ENCODE results near the gene DHRS13.
"Not testable (repeated sequence)": the region's sequence is repeated elsewhere in the genome, so short reads cannot be mapped to it uniquely, and the experiment has no call there.

The DHRS13 gene

DNA sequence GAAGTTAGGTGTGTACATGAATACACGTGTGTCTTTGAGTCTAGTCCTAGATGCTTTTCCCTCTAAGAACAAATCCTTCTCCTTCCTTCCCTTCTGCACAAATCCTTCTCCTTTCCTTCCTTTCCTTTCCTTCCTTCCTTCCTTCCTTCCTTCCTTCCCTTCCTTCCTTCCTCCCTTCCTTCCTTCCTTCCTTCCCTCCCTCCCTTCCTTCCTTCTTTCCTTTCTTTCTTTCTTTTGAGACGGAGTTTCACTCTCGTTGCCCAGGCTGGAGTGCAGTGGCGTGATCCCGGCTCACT is 615 bp upstream of the DHRS13 start:
- DNase-seq (ENCODE audit: low read depth in 2 of 2): not testable (repeated sequence)

GRCh38 chr17:28901866-28902818 is 737 bp downstream of the DHRS13 start:
- DNase-seq (ENCODE audit: low read depth in 2 of 2): peak in 1 of 2 donors; percentile 31

GRCh38 chr17:28900986-28901726 is 1.7 kb downstream of the DHRS13 start:
- no peak for DNase-seq (ENCODE audit: low read depth in 2 of 2)

DNA sequence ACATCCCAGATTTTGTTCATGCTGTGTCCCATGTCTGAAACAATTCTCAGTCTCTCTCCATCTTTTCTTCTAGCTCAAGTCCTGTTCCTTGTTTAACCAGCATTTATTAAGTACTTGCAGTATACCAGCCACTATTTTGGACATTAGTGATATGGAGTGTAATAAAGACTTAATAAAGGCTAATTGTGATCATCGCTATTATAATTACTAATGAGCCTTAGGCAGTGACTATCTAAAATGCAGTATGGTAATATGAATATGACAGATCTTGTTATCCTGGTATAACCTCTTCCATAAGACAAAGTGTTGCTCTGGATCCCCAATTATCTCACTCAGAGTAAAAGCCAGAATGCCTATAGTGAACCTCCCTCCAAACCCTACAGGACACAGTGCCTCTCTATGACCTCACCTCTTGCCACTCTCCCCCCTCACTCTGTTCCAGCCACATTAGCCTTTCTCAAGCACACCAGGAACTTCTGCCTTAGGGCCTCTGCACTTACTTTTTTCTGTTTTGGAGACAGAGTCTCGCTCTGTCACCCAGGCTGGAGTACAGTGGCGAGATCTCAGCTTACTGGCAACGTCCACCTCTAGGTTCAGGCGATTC is 3.6 kb downstream of the DHRS13 start:
- no peak for DNase-seq (ENCODE audit: low read depth in 2 of 2)

DNA sequence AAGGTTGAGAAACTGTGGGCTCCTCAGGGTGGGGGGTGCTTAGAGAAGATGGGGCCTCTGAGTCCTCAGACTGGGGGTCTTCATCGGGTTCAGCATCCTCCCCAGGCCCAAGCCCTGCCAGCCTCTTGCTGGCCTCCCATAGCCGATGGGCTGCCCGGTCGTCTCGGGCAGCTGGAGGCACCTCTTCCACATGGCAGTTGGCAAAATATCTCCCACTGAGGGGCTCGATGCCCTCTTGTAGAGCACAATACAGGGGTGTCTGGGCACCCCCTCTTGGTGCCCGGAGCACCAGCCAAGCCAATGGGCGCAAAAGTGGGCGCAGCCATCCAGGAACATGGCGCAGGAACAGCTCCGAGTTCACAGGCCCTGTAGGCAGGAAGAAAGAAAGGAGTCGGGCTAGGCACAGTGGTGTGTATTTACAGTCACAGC is 4.3 kb downstream of the DHRS13 start:
- DNase-seq (ENCODE audit: low read depth in 2 of 2): no peak

- DNase-seq (ENCODE audit: low read depth in 2 of 2): no peak
Observed at GRCh38 chr17:28897769-28898526, 4.9 kb downstream of the DHRS13 start.

- peak in 1 of 2 donors; percentile 47 for DNase-seq (ENCODE audit: low read depth in 2 of 2)
Observed at GRCh38 chr17:28896884-28897768, 5.8 kb downstream of the DHRS13 start, which contains the start of gene FLOT2. TSS of gene FLOT2 (minus strand) at chr17:28897733. CDS start at chr17:28897574, 159 bp downstream.

- no peak for DNase-seq (ENCODE audit: low read depth in 2 of 2)
Observed at GRCh38 chr17:28896491-28896883, 6.4 kb downstream of the DHRS13 start.

DNA sequence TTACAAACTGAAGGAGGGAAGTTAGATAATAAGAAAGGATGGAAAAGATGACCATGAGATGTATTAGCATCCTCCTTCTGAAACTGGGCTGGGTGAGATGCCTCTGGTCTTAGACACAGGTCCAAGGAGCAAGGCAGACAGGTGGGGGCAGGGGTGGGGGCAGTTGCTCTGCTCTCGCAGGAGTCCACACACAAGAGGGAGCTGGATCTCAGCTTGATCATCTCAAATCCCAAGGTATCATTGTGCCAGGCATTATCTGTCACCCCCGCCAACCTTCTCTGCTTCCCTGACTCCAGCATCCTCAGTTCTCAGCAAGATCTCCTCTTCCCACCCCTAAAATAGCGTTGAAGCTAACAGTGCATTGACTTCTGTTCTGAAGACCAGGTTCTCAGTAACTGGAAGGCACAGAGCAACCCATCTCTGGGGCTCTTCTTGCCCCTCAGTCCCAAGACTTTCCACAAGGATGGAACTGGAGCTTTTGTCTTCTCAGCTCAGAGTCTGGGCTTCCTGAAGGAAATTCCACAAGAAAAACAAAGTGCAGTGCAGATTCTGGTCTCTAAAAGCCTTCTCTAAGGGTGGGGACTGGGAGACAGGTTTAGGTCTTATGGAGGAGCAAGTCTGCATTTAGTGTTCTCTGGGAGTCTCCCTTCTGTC is 7.0 kb downstream of the DHRS13 start:
- no peak for DNase-seq (ENCODE audit: low read depth in 2 of 2)

DNA sequence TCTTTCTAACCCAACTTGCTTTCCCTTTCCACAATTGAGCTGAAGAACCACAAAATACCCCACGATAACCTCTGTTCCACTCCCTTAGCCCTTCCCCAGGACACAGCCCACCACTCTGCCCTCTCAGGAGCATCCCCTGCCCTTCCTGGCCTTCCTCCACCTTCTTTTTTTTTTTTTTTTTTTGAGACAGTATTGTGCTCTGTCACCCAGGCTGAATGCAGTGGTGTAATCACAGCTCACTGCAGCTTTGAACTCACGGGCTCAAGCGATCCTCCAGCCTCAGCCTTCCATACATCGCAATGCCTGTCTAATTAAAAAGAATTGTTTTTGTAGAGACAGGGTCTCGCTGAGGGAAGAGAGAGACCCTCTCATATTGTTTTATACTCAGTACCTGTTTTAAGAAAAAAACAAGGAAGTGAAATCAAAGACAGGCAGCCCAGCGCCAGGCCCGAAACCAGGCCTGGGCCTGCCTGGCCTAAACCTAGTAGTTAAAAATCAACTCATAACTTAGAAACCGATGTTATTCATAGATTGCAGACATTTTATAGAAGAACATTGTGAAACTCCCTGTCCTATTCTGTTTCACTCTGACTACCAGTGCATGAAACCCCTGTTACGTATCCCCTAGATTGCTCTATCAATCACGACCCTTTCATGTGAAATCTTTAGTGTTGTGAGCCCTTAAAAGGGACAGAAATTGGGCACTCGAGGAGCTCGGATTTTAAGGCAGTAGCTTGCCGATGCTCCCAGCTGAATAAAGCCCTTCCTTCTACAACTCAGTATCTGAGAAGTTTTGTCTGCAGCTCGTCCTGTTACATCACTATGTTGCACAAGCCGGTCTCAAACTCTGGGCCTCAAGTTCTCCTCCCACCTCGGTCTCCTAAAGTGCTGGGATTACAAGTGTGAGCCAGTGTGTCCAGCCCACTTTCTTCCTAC is 9.4 kb downstream of the DHRS13 start:
- DNase-seq (ENCODE audit: low read depth in 2 of 2): peak in 1 of 2 donors; percentile 27

GRCh38 chr17:28892024-28892423 is 10.9 kb downstream of the DHRS13 start:
- DNase-seq (ENCODE audit: low read depth in 2 of 2): no peak

DNA sequence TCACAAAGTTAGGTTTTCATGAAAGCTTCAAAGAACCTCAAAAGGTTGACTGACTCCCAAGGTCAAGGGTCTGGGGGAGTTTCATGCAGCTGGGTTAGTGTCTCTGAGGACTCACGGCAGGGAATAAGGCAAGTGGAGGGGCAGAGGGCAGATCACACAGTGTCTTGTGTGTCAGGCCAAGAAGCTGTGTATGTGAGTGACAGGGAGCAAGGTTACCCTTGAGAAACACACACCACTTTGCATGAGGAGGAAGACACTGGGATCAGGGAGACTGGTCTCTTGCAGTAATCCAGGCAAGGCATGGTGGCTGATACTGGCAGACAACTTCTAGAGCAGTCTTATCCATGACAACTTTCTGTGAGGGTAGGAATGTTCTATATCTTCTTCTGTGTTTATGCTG is 11.7 kb downstream of the DHRS13 start:
- DNase-seq (ENCODE audit: low read depth in 2 of 2): no peak

GRCh38 chr17:28889996-28890395 is 12.9 kb downstream of the DHRS13 start:
- DNase-seq (ENCODE audit: low read depth in 2 of 2): no peak

DNA sequence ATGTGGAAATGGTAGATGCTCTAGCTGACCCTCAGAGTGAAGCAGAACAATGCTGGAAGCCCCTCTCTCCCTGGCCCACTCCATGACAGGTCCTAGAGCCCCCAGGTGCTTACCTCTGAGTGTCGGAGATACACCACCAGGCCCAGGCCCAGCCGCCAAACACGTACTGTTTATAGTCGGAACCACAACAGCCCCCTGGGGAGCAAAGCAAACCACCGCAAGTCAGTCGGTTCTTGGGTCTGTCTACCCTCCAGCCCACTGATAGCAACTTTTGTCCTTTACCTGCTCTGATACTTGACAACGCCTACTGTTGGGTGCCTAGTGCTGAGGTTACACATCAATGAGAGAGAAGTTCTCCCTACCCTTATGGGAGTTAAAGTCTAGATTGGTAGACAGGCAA is 14.0 kb downstream of the DHRS13 start:
- DNase-seq (ENCODE audit: low read depth in 2 of 2): no peak

- DNase-seq (ENCODE audit: low read depth in 2 of 2): no peak
Observed at GRCh38 chr17:28887871-28888471, 14.9 kb downstream of the DHRS13 start.

- DNase-seq (ENCODE audit: low read depth in 2 of 2): no peak
Observed at GRCh38 chr17:28885951-28886350, 16.9 kb downstream of the DHRS13 start.

DNA sequence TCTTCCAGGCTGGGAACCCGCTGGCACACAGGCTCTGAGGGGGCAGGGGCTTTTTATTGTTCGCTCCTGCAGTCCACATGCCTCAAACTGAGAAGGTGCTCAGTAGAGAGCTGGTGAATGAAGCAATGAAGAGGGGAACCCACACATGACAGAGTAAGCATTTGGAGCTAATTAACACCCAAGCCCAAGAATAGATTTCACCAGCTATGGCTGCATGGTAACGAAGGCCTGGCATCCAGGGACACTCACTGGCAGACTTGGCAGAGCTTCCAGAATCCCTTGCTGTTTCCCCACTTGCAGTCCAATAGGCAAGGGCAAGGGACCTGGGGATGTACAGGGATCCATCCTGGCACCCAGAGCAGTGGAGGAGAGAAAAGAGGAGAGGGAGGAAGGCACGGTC is 17.5 kb downstream of the DHRS13 start:
- DNase-seq (ENCODE audit: low read depth in 2 of 2): no peak

- no peak for DNase-seq (ENCODE audit: low read depth in 2 of 2)
Observed at GRCh38 chr17:28883967-28884702, 18.7 kb downstream of the DHRS13 start.
